GM18520 (cell line): ENCODE data around the gene PLB1.
"Not testable (repeated sequence)": the region's sequence is repeated elsewhere in the genome, so short reads cannot be mapped to it uniquely, and the experiment has no call there.

ENCODE experiments used
- ATAC-seq: cut with Tn5 transposase; IDR thresholded peaks from one replicate; pipeline ENCODE4 v1.9.1; 2021; ENCODE audit not compliant: unreplicated experiment

The PLB1 gene

GRCh38 chr2:28530782-28531181, 34.9 kb downstream of the PLB1 start:
- no peak for ATAC-seq

DNA sequence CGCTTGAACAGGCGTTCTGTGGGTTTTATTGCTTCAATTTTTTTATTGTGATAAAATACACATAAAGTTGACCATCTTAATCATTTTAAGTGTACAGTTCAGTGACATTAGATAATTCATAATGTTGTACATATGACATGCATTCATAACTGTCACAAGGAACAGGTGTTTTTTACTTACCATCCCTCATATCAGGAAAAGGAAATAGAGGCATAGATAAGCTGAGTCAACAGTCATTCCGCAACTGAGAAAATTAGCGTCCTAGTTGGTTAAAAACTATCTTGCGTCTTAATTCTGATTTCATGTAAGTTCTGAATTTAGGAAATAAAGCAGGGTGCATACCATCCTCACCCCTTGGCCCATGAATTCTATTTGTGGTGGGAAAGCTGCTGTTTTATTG, 36.5 kb downstream of the PLB1 start:
- no peak for ATAC-seq

DNA sequence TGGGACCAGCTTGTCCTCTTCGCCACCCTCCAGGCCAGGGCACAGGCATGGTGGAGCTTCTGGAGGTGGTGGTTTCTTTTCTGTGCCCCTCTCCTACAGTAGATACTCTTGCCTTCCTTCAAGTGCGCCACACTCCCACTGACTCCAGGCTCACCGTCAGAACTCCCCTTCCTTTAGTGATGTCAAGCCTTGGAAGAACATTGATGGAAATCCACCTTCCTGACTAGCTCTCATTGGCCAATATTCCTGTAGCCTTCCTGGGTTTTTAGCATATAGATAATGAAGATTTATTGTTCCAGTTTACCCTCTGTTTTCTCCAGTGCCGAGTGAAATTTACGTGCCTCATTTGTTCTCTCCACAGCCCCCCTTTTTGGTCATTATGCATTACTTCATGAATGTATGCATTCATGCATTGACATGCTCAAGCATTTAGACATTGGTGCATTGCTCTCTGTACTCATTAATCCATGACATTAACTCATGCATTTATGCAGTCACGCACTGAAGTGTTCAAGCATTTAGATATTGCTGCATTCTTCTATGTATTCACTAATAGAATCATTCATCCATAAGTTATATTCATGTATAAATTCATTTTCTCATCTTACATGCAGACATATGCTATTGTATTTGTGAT, 37.3 kb downstream of the PLB1 start:
- ATAC-seq: no peak

DNA sequence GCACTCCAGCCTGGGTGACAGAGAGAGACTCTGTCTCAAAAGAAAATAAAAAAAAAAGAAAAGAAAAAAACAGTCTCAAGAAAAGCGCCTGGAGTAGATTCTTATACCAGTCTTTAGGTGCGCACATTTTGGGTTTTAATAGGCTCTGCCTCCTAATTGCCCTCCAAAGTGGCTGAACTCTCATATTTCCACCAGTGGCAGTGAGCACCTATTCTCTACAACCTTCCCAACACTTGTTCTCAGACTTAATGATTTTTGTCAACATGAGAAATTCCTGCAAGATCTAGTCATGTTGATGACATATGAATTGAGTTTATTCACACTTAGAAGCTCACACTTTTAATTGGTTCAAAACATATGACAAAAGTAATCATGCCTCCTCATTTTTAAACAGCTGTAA, 39.0 kb downstream of the PLB1 start:
- no peak for ATAC-seq

GRCh38 chr2:28538134-28538533, 42.3 kb downstream of the PLB1 start:
- ATAC-seq: no peak

DNA sequence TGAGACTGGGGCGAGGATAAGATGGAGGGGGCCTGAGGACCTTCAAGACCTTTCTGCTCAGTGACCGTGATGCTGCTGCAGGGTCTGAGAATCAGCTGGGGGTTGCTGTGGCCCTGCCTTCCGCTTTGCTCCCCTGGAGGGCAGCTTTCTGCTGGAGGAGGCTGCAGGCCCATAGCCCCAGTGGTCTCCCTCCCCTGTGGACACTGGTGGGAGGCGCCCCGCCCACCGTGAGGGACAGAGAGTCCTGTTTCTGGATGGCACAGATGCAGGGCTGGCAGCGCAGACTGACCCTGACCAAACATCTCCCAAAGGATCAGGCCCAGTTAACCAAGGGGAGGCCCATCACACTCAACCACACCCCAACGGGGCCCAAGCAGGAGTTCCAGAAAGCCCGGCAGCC, 42.8 kb downstream of the PLB1 start:
- ATAC-seq: no peak

DNA sequence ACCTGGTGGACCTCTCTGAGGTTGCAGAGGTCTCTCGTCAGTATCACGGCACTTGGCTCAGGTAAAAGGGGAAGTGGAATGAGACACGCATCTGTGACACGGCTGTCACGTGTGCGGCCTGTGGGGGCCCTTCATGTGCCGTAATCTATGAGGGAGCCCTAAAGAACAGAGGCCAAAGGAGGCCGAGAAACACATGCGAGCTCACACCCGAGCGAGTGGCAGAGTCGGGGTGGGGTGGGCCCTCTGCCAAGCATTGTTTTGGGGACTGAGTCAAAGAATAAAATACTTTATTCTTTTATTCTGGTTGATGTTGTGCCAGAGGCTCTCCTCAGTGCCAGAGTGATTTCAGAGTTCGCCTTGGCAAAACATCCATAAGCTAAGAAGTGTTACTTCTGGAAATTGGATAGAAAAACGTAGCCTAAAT, 43.3 kb downstream of the PLB1 start:
- no peak for ATAC-seq

GRCh38 chr2:28543316-28544035, 47.6 kb downstream of the PLB1 start:
- ATAC-seq: no peak

DNA sequence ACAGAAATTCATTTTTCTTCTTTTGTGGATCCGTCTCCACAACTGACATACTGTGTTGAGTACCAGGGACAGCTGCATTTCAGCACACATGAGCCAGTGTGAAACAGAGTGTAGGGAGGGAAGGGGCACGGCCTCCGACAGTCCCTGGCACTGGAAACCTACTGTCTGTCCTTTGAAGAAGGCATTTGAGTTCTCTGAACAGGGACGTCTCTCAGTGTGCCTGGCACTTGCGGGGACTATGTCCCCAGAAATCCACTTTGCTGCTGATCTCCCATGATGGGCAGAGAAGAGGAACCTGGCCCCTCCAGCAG, 48.1 kb downstream of the PLB1 start:
- ATAC-seq: no peak

DNA sequence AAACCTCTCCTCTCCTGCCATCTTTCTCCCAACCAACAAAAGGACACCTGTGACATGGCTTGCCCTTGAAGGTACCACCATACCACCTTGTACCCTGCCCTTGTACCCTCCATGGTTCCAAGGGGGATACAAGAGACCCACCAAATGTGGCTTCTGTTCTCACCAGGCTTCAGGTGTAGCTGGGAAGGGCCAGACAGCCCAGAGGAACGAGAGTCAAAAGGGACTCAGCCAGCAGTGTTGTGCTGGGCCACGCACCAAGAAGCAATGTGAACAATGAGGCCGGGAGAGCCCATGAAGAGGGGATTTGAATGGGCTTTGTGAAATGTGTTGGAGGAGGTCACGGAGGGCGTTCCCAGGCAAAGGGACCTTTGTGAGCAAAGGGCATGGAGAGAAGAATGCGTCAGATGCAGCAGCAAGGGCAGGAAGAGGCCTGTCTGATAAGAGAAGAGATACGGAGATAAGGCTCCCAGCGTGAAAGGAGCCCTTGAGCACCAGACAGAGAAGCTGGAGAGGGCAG, 48.6 kb downstream of the PLB1 start:
- no peak for ATAC-seq

GRCh38 chr2:28544922-28545589, 49.2 kb downstream of the PLB1 start:
- no peak for ATAC-seq

GRCh38 chr2:28545590-28546200, 49.8 kb downstream of the PLB1 start:
- ATAC-seq: no peak

- no peak for ATAC-seq
These were observed 50.4 kb downstream of the PLB1 start for GRCh38 chr2:28546242-28546641.

DNA sequence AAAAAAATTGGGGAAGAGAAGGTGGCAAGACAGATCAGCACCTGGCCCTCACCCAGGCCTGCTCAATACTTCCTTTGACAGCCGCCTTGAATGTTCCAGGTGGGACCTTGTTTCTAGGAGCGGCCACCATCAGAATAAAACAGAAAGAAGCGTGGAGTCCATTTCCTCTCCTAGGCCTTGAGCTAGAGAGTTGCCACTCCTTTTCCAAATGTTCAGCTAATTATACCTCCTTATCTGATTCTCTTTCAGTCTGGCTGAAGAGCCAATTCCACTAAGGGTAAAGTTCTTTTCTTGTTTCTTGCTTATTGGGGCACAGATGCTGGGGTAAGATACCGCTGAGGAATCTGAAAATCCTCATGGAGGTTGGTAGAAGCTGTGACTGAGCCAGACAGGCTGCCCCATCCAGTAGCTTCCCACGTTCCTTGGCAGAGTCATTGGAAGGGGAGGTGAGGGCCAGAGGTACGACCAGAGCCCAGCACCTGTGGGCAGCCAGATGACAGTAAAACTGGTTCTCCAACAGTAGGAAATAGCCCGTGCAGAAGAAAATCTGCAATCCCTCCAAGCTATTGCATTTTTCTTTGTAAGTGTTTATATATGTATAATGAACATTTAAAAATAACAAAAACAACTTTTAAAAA, 51.5 kb downstream of the PLB1 start:
- no peak for ATAC-seq

- ATAC-seq: no peak
These were observed 52.2 kb downstream of the PLB1 start for GRCh38 chr2:28547906-28548600.

DNA sequence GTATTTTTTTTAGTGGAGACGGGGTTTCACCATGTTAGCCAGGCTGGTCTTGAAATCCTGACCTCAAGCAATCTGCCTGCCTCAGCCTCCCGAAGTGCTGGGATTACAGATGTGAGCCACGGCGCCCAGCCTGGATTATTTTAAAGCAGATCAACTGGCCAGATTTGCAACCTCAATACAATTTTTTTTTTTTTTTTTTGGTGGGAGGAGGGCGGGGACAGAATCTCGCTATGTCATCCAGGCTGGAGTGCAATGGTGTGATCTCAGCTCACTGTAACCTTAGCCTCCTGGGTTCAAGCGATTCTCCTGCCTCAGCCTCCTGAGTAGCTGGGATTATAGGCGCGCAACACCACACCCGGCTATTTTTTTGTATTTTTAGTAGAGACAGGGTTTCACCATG, 54.5 kb downstream of the PLB1 start:
- not testable (repeated sequence) for ATAC-seq

GRCh38 chr2:28552045-28552823, 56.4 kb downstream of the PLB1 start:
- ATAC-seq: no peak

GRCh38 chr2:28556303-28556702, 60.4 kb downstream of the PLB1 start:
- ATAC-seq: no peak

DNA sequence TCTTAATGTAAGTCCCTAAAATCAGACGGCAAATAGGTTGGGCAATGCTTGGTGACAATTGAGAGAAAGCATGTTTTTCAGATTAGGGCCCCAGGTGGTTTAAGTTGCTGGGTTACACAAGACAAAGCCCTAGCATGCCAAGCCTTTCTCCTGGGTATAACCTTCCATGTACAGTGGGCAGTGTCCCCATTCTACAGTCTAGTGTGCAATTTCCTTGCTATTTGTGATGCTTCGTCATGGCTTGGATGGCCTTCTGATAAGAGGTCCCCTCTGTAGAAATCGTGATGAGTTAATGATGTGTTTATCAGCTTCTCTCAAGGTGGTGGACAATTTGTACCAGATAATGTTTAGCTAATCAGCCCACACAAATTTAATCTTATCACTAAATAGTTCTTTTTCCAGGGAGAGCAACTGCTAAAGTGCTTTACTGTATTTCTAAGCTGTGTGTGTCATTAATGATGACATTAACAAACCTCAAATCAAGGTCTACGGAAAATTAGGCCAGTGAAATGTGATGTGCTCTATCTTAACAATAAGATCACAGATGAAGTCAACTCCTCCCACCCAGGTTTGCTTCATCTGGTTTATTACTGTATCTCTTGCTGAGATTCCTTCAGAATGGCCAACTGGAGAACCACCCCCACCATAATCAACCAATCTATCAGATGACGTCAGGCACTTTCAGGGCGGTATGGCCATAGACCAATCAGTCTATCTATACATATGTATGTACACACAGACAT, 61.7 kb downstream of the PLB1 start:
- no peak for ATAC-seq
